ENCODE data around the gene C4A. TPM values are rescaled to one million over a fixed set of nuclear protein-coding genes. Genes with fewer than 3 reads are reported as not detected.
"Not testable (repeated sequence)": the region's sequence is repeated elsewhere in the genome, so short reads cannot be mapped to it uniquely, and the experiment has no call there.

The C4A gene
- total RNA-seq, 1 experiment from 2014 or later = 4.3 TPM

GRCh38 chr6:32013738-32014137 lies 31.9 kb downstream of the C4A start:
- not testable (repeated sequence) for H2BK20ac ChIP-seq (ENCODE audit: low read depth, low read length, poor library complexity, severe bottlenecking); H3K4ac ChIP-seq (ENCODE audit: low read depth, low read length); H3K9me3 ChIP-seq (ENCODE audit: control insufficient read depth, low read depth, low read length); H2AK5ac ChIP-seq (ENCODE audit: insufficient read length, low read length); H4K8ac ChIP-seq (replicated peaks; ENCODE audit: insufficient read length, low read depth, low read length); H3K79me2 ChIP-seq (ENCODE audit: insufficient read depth, low read length); H2BK120ac ChIP-seq (ENCODE audit: low read depth, low read length, poor library complexity, severe bottlenecking); H3K4me2 ChIP-seq (ENCODE audit: insufficient read depth, insufficient read length, low read length); H2BK5ac ChIP-seq (ENCODE audit: insufficient read length, low read length); H3K14ac ChIP-seq (ENCODE audit: insufficient read depth, low read length); H3K27me3 ChIP-seq (ENCODE audit: insufficient read depth, low read length); H2AFZ ChIP-seq (ENCODE audit: low read length); H3K27ac ChIP-seq (ENCODE audit: insufficient read length, low read depth, low read length); H2BK15ac ChIP-seq (ENCODE audit: low read depth, low read length); H4K5ac ChIP-seq (ENCODE audit: insufficient read length, low read depth, low read length); H3K27me3 Mint-ChIP-seq (ENCODE audit: low read depth); H3K4me3 Mint-ChIP-seq; H3K23ac ChIP-seq (ENCODE audit: insufficient read length, low read depth, low read length); H3K56ac ChIP-seq (ENCODE audit: insufficient read length, low read depth, low read length); H3T11ph ChIP-seq (ENCODE audit: low read length); H3K18ac ChIP-seq (ENCODE audit: insufficient read length, low read depth, low read length); H3K4me1 ChIP-seq (ENCODE audit: insufficient read depth, low read length); H3K9me3 Mint-ChIP-seq; DNase-seq; H3K4me1 Mint-ChIP-seq; H2BK12ac ChIP-seq (ENCODE audit: insufficient read length, low read depth, low read length); H4K20me1 ChIP-seq (ENCODE audit: control insufficient read depth, insufficient read depth, insufficient read length); H3K36me3 Mint-ChIP-seq (ENCODE audit: insufficient read depth in 1 of 3, low read depth in 3 of 3); H3K9ac ChIP-seq (ENCODE audit: extremely low read depth, insufficient read length, low read length); H3K79me1 ChIP-seq (ENCODE audit: insufficient read depth, low read depth, low read length, poor library complexity, severe bottlenecking); H3K27ac Mint-ChIP-seq; H3K23me2 ChIP-seq (ENCODE audit: insufficient read length, low read depth, low read length, poor library complexity, severe bottlenecking); H4K91ac ChIP-seq (ENCODE audit: insufficient read length, low read depth, low read length)
- no CpG with 5 or more reads among the region's 5 CpGs for WGBS (ENCODE audit: extremely low coverage, insufficient read length, low lambda C conversion rate)

DNA sequence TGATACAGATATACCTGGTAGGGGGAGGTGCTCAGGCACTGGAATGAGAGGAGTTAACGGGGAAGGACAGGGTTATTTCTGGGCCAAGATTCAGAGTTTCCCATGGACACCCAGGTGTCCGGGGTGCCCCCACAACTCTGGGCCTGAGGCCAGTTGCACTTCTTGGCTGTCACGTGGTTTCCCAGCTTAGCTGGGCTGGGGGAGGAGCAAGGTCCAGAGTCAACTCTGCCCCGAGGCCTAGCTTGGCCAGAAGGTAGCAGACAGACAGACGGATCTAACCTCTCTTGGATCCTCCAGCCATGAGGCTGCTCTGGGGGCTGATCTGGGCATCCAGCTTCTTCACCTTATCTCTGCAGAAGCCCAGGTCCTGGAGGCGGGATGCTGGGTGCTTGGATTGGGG lies 32.7 kb downstream of the C4A start, which contains the start of gene C4B:
Gene C4B (plus strand): TSS at position 249 of the 400 bp plus-strand sequence. CDS start 51 bp downstream, at position 300.
- not testable (repeated sequence) for H3K23ac ChIP-seq (ENCODE audit: insufficient read length, low read depth, low read length); H4K91ac ChIP-seq (ENCODE audit: insufficient read length, low read depth, low read length); H3K27me3 ChIP-seq (ENCODE audit: insufficient read depth, low read length); H2AFZ ChIP-seq (ENCODE audit: low read length); H3K79me1 ChIP-seq (ENCODE audit: insufficient read depth, low read depth, low read length, poor library complexity, severe bottlenecking); H3K9me3 Mint-ChIP-seq; H2BK15ac ChIP-seq (ENCODE audit: low read depth, low read length); H2BK12ac ChIP-seq (ENCODE audit: insufficient read length, low read depth, low read length); H3K4ac ChIP-seq (ENCODE audit: low read depth, low read length); H3K9ac ChIP-seq (ENCODE audit: extremely low read depth, insufficient read length, low read length); H4K8ac ChIP-seq (replicated peaks; ENCODE audit: insufficient read length, low read depth, low read length); H3K79me2 ChIP-seq (ENCODE audit: insufficient read depth, low read length); H4K20me1 ChIP-seq (ENCODE audit: control insufficient read depth, insufficient read depth, insufficient read length); H3K18ac ChIP-seq (ENCODE audit: insufficient read length, low read depth, low read length); H2BK20ac ChIP-seq (ENCODE audit: low read depth, low read length, poor library complexity, severe bottlenecking); H3K14ac ChIP-seq (ENCODE audit: insufficient read depth, low read length); H3K27me3 Mint-ChIP-seq (ENCODE audit: low read depth); H3K56ac ChIP-seq (ENCODE audit: insufficient read length, low read depth, low read length); H3K9me3 ChIP-seq (ENCODE audit: control insufficient read depth, low read depth, low read length); H2BK5ac ChIP-seq (ENCODE audit: insufficient read length, low read length); H3K27ac Mint-ChIP-seq; H2AK5ac ChIP-seq (ENCODE audit: insufficient read length, low read length); H3K4me1 ChIP-seq (ENCODE audit: insufficient read depth, low read length); H3K23me2 ChIP-seq (ENCODE audit: insufficient read length, low read depth, low read length, poor library complexity, severe bottlenecking); H3K4me3 Mint-ChIP-seq; H2BK120ac ChIP-seq (ENCODE audit: low read depth, low read length, poor library complexity, severe bottlenecking); DNase-seq; H3K36me3 Mint-ChIP-seq (ENCODE audit: insufficient read depth in 1 of 3, low read depth in 3 of 3); H3K4me1 Mint-ChIP-seq; H3K4me2 ChIP-seq (ENCODE audit: insufficient read depth, insufficient read length, low read length); H3T11ph ChIP-seq (ENCODE audit: low read length); H3K27ac ChIP-seq (ENCODE audit: insufficient read length, low read depth, low read length); H4K5ac ChIP-seq (ENCODE audit: insufficient read length, low read depth, low read length)
- WGBS (ENCODE audit: extremely low coverage, insufficient read length, low lambda C conversion rate) = no CpG with 5 or more reads among the region's 6 CpGs

All from H9 (cell line).